Upper lobe of right lung (tissue), 1 donor: ENCODE data around the gene CCDC18. TPM values are rescaled to one million over a fixed set of nuclear protein-coding genes. Genes with fewer than 3 reads are reported as not detected.

ENCODE experiments used
- ATAC-seq: fragments of 200-7000 bp; cut with Tn5 transposase; one replicate; pipeline ENCODE4 v1.9.1; 2020; ENCODE audit warnings: mild to moderate bottlenecking, moderate library complexity
- DNase-seq: peaks from one replicate; pipeline ENCODE4 v3.0.0-alpha.2; 2020
- H3K27ac ChIP-seq: fragments of 200-600 bp; one replicate; pipeline ENCODE4 v1.8.0; 2022
- H3K27me3 ChIP-seq: fragments of 200-600 bp; one replicate; pipeline ENCODE4 v1.8.0; 2022; ENCODE audit warnings: mild to moderate bottlenecking
- H3K36me3 ChIP-seq: fragments of 200-600 bp; one replicate; pipeline ENCODE4 v1.8.0; 2022
- H3K4me1 ChIP-seq: fragments of 200-600 bp; one replicate; pipeline ENCODE4 v1.8.0; 2022
- H3K4me3 ChIP-seq: fragments of 200-600 bp; one replicate; pipeline ENCODE4 v1.8.0; 2022; ENCODE audit warnings: mild to moderate bottlenecking
- H3K9me3 ChIP-seq: fragments of 200-600 bp; one replicate; pipeline ENCODE4 v1.8.0; 2022
- intact Hi-C: fragments of 100-400 bp; cut with DNase I; formaldehyde crosslinking; loops from one replicate; pipeline ENCODE4 v1.11.0; 2022
- total RNA-seq: library from RNA; stranded (reverse); fragmentation: NEBNext Ultra II Directional; extraction: Animal tissue kit (Norgen Biotek cat#: 25700); gene quantifications from one replicate; pipeline ENCODE4 v1.2.1, GENCODE V29; 2021
- TF ChIP-seq, protein P1 (sequence below): fragments of 200-600 bp; IDR thresholded peaks from one replicate; pipeline ENCODE4 v1.8.0; 2022; ENCODE audit warnings: antibody characterized with exemption
- donor health status: DM: no; HTN: yes; CAD: no; lungs with severe emphysema.

The CCDC18 gene
- total RNA-seq, 1 donor from 2014 or later = 3.1 TPM

DNA sequence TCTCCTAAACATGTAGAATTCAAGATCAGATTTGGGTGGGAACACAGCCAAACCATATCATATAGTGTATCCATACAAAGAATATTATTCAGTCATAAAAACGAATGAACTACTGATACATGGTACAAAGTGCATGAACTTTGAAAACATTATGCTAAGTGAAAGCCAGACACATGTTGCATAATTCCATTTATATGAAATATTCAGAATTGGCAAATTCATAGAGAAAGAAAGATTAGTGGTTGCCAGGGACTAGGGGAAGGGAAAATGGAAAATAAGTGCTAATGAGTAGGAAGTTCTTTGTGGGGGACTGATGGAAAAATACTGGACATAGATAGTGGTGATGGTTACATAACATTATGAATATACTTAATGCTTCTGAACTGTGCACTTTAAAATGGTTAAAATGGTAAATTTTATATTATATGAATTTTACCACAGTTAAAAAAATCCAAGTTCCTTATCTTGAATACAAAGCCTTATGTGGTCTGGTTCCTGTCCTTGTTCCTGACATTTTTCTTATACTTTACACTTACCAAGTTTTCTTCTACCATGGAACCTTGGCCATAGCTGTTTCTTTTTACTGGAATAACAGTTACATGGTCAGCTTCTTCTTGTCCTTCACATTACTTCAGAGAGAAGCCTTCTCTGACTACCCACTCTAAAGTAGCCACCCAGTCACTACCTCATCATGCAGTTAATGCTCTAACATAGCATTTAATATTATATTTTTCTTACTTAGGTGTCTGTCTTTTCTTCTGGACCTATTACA, 64.0 kb downstream of the CCDC18 start:
- peaks cover 8% of the 10 kb centered on the region for H3K9me3 ChIP-seq
- TF ChIP-seq, protein P1, sequence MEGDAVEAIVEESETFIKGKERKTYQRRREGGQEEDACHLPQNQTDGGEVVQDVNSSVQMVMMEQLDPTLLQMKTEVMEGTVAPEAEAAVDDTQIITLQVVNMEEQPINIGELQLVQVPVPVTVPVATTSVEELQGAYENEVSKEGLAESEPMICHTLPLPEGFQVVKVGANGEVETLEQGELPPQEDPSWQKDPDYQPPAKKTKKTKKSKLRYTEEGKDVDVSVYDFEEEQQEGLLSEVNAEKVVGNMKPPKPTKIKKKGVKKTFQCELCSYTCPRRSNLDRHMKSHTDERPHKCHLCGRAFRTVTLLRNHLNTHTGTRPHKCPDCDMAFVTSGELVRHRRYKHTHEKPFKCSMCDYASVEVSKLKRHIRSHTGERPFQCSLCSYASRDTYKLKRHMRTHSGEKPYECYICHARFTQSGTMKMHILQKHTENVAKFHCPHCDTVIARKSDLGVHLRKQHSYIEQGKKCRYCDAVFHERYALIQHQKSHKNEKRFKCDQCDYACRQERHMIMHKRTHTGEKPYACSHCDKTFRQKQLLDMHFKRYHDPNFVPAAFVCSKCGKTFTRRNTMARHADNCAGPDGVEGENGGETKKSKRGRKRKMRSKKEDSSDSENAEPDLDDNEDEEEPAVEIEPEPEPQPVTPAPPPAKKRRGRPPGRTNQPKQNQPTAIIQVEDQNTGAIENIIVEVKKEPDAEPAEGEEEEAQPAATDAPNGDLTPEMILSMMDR = no peak
- no peak overlapping the region for H3K4me3 ChIP-seq
- no peaks in the 10 kb centered on the region for H3K27me3 ChIP-seq
- H3K36me3 ChIP-seq = no peaks in the 10 kb centered on the region
- DNase-seq (no peak), ATAC-seq (no peak)
- intact Hi-C loops = no loop called here
- H3K27ac ChIP-seq = no peak overlapping the region
- no peaks in the 10 kb centered on the region for H3K4me1 ChIP-seq

DNA sequence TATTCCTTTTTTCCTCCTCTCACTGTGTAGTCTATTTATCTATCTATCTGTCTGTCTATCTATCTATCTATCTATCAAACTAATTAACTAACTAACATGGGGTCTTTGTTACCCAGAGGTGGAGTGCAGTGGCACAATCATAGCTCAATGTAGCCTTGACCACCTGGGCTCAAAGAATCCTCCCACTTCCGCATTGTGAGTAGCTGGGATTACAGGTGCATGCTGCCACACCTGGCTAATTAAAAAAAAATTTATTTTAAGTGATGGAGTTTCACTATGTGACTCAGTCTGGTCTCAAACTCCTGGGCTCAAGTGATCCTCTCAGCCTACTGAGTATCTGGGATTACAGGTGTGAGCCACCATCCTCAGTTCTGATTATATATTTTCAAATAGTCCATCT, 71.4 kb downstream of the CCDC18 start:
- DNase-seq = no peak
- Histone ChIP-seq H3K36me3 (no peaks in the 10 kb centered on the region), H3K4me3 (no peak overlapping the region), H3K27ac (no peak overlapping the region), H3K27me3 (no peaks in the 10 kb centered on the region), H3K9me3 (peaks cover 4% of the 10 kb centered on the region), H3K4me1 (no peaks in the 10 kb centered on the region)
- intact Hi-C loops = no loop called here
- ATAC-seq = no peak
- TF ChIP-seq, protein P1 = no peak

DNA sequence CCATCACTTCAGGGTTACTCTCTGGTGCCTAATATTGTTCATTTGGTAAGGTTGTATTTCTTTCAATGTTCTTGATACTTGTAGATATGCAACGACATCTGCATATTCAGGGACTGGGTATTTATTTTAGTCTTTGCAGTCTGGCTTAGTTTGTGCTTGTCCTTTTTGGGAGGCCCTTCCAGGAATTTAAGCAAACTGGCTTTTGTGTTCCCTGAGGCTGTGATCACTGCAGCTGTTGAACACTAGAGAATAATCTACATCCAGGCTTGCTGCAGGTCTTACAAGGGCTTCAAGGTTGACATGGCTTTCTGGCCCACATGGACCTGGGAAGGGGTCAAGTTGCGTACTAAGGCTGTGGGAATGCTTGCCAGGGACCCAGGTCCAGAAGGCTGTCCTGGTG, 72.1 kb downstream of the CCDC18 start:
- intact Hi-C loops = no loop called here
- DNase-seq = no peak
- no peak for ATAC-seq
- no peak overlapping the region for H3K27ac ChIP-seq
- H3K36me3 ChIP-seq = no peaks in the 10 kb centered on the region
- TF ChIP-seq, protein P1 = no peak
- no peaks in the 10 kb centered on the region for H3K27me3 ChIP-seq
- H3K4me1 ChIP-seq = no peaks in the 10 kb centered on the region
- H3K9me3 ChIP-seq = peaks cover 4% of the 10 kb centered on the region
- H3K4me3 ChIP-seq = no peak overlapping the region

DNA sequence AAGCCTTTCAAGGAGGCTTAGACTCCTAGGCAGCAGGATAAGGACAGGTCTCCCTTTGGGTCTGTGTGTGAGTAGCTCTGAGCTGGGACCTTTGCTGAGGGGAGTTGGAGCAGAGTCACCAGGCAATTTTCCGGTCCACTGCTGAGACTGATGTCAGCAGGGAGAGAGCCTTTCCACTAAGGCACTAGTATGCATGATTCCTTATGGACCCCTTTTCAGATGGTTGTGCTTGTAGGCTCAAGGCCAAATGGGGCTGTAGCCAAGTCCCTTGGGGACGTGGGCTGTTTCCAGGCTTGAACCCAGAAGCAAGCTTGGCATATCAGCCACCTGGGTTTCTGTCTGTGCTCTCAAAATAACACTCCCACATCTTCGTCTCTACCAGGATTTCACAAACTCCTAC, 73.0 kb downstream of the CCDC18 start:
- DNase-seq (no peak), ATAC-seq (no peak)
- Histone ChIP-seq H3K9me3 (peaks cover 4% of the 10 kb centered on the region), H3K27me3 (no peaks in the 10 kb centered on the region), H3K4me3 (no peak overlapping the region), H3K4me1 (no peaks in the 10 kb centered on the region), H3K27ac (no peak overlapping the region), H3K36me3 (no peaks in the 10 kb centered on the region)
- intact Hi-C loops = no loop called here
- TF ChIP-seq, protein P1 = no peak

DNA sequence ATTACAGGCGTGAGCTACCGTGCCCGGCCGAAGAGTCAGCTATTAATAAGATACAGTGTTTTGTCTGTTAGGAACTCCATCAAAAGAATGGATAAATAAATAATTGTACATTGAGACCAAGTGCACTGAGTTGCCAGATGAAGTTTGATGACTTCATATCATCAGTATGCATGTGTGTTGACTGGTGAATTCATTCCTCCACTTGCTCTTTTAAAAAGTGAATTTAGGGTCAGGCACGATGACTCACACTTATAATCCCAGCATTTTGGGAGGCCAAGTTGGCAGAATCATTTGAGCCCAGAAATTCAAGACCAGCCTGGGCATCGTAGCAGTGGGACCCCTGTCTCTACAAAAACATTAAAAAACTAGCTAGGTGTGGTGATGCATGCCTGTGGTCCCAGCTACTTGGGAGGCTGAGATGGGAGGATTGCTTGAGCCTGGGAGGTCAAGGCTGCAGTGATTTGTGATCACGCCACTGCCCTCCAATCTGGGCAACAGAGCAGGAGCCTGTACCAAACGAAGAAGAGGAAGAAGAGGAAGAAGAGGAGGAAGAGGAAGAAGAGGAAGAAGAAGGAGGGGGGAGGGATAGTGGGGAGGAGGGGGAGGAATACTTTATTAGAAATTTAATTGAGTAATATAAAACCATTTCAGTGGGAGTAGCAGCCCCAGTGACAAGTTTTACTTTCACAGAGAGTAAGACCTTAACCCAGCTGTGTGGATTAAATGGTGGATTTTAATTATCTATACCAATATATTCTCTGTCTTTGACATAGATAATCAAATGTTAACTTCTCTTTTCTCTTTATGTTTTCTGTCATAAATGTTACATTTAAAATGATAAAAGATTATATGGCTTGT, 74.9 kb downstream of the CCDC18 start:
- Histone ChIP-seq H3K36me3 (no peaks in the 10 kb centered on the region), H3K27me3 (no peaks in the 10 kb centered on the region), H3K9me3 (peaks cover 4% of the 10 kb centered on the region), H3K27ac (no peak overlapping the region), H3K4me3 (no peak overlapping the region), H3K4me1 (no peaks in the 10 kb centered on the region)
- intact Hi-C loops = no loop called here
- no peak for DNase-seq
- TF ChIP-seq, protein P1 = no peak
- ATAC-seq = no peak
